Measurements from ENCODE around the gene NENF.
A peak's percentile ranks its signal among the peaks of the same experiment; 100 is the strongest.

Gene NENF

DNA sequence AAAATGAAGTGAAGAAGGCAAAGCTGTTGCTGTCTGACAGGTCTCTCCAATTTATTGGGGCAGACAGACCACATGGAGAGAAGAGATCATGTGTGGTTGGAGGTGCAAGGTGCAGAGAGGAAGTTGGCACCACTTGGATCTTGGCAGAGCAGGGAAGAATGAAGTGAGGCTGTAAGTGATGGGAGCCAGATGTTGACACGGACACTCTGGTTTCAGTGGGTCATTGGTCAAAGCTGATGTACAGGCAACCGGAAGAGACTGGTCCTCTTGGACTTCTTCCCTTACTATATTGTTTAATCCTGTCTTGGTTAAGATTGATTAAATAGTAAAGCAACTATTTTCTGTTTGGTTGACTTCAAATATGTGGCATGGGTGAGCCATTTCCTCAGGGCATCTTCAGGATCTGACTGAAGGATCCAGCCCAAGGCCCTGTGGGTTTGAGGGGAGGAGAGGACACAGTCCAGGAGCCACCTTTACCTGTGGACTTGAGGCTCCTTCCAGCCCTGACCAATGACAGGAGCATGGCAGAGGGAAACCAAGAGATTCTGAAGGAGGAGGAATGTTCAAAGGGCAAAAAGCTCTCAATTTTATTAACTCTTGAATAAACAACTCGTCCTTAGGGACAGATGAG is 49.4 kb downstream of the NENF start:
- no peak for DNase-seq (ENCODE audit: low read depth)

GRCh38 chr1:212482637-212483441 is 50.1 kb downstream of the NENF start:
- no peak for DNase-seq (ENCODE audit: low read depth)

DNA sequence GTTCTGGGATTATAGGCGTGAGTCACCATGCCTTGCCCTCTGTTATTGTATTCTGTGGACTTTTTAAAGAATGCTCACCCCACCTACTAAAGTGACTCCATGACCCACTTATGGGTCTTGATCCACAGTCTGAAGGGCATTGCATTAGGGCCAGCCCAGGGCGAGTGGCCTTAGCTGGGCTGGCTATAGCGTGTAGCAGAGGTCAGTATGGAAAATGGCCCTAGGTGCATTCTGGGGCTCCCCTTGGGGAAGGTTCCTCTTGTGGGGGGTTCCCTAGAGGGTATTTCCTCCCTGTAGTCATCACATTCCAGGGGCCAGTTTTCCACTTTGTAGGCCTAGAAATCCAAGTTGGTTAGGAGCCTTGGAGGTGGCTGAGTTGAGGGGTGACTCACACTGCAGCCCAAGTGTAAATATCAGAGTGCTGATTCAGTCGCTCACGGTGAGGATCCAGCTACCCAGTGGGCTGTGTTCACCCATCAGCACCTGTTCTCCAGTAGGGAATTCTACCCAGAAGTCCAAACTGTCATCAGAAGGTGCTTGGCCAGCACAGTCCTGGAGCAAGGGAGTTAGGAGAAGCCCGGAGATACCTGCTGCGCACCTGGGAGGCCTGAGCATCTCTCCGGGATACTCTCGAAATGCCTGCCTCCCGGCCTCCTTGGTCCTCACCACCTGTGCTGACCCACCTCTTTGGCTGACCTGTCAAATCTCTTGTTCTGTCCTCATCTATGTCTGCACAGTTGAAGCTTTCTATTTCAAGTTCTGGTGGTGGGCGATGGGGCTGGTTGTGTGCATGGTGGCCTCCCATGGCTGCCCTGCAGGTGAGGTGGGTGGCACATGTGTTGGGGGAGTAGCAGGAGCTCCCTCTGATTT is 52.2 kb downstream of the NENF start:
- DNase-seq (ENCODE audit: low read depth), result no peak

GRCh38 chr1:212485571-212485912 is 52.8 kb downstream of the NENF start:
- no peak for DNase-seq (ENCODE audit: low read depth)

DNA sequence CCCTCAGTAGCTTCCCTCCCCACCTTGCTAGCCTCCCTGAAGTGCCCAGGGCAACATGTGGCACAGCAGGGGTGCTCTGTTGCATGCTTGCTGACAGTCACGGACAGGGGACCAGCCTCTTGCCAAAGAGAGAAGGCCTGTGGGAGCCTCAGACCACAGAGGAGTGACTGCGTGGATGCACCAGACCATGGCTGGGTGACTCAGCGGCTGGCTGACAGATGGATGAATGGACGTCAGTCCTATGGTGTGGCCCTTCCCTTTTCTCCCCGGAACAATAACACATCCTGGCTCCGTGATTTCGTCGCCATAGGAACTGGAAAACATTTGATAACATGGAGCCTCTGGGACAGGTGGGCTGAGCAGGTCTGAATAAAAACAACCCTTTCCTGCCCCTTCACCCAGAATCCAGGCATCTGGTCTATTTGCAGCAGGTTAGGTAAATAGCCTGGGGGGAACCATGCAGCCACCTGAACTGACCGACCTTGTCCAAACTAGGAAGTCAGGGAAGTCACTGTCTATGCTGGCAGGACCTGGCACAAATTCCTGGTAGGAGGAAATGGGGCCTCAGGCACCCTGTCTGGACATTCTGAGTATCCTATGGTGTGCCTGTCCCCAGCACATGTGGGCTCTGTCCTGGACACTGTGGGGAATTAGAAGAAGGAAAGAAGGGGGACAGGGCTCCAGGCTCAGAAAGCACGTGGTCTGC is 53.3 kb downstream of the NENF start:
- peak; percentile 77 for DNase-seq (ENCODE audit: low read depth)

DNA sequence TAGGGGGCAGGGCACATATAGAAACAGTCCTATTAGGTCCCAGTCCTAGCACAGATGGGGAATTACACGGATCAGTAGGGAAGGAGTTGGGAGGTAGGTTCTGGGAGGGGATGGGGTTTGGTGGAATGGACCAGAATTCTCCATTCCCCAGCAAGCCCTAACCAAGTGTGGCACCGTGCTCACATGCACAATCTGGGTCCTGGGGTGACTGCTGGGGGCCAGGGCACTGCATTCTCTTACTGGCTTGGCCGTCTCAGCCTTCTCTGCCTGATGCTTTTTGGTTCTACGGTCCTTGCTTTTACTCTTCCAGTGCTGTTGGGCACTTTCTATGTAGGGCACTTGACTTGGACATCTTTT is 53.9 kb downstream of the NENF start:
- DNase-seq (ENCODE audit: low read depth), result no peak

- DNase-seq (ENCODE audit: low read depth), result no peak
Observed at GRCh38 chr1:212487286-212487685, 54.6 kb downstream of the NENF start.

GRCh38 chr1:212487774-212488435 is 55.2 kb downstream of the NENF start:
- no peak for DNase-seq (ENCODE audit: low read depth)

DNA sequence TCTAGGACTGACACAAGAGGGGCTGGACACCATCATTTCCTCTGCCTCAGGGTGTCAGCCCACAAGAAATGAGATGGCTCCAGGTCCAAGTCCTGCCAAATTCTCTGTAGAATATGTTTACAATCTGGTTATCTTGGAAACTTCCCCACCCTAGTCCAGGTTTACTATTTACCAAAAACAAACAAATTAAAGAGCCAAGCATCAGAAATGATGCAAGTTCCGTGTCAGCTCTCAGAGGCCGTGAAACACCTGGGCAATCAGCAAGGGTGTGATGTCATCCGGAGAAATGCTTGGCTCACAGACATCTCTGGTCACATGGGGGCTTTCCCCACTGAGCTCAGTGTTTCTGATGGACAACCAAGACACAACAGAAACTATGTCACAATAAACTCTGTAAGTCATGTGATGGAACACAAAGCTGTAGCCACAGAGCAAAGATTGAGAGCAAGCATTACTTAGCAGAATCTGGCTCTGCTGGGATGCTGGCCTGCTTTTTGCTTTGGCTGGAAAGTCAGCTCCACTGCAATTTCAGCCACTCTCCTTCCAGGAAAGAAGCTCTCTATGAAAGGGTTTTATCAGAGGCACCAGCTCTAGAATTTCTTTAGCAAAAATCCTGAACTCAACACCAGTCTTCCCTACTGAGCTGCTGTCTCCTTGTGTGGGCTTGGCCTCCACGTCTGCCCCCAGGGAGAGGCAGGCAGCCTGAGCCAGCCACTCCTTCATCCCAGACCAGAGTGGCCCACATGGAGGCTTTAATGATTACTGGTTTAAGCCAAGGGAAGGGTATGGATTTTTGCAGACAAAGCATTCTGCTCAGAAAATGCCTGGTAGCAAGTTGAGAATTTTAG is 55.9 kb downstream of the NENF start:
- peak; percentile 56 for DNase-seq (ENCODE audit: low read depth)

DNA sequence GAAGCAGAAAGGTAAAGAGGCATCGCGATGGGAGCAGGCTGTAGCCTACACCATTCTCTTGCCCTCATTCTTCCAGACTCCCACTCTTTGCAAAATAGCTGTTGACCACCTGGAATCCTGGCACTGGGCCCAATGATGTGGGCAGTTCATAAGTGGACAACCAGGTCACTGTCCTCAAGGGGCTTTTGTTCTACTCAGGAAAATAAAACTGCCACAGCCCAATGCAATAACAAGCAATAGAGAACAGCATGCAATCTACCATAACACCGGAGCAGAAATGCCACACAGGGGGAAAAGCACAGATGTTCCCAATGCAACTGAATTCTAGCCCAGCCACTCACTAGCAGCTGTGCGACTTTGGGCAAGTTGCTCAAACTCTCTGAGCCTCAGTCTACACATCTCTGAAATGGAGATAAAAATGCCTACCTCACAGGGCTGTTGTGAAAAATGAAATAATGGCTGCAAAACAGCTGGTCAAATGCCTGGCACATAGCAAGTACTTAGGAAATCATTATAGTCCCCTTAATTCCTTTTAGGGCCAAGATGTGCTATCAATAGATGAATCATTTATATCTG is 56.7 kb downstream of the NENF start:
- DNase-seq (ENCODE audit: low read depth), result no peak

DNA sequence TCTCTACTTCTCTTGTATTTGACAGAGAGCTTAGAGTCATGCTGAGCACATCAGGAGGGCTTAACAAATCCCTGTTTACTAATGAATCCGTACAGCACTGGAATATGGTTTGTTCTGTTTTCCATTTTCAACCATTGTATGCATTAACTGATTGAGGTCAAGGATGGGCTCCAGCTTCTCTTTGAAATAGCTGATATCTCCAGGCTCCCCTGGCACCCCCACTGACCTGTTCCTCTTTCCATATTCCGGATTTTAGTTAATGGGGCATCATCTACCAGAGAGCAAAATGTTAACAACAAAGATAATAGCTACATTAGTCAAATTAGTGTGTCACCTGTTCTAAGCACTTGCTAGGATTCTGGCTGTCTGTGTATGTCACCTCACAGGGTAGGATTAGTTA is 57.6 kb downstream of the NENF start:
- no peak for DNase-seq (ENCODE audit: low read depth)

DNA sequence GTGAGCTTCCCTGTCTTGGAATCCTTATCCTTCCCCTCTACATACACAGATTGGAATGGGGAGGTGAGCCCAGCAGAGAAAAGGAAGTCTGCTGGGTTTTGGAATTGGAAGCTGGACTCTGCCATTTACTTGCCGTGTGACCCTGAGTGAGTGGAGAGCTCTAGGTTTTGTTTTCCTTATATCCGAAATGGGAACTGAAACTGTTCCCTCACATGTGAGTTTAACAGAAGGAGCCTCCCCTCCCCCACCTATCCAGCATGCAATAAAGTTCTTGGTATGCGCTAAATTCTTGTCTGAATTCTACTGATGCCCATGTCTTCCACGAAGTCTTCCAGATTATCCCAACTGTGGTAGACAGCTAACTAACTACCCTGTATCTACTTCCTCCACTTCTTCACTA is 58.7 kb downstream of the NENF start:
- DNase-seq (ENCODE audit: low read depth), result no peak

Data from GM04504 (cell line).